ENCODE results near the gene ATP6V0E2. TPM values are rescaled to one million over a fixed set of nuclear protein-coding genes. Genes with fewer than 3 reads are reported as not detected.
"Not testable (repeated sequence)": the region's sequence is repeated elsewhere in the genome, so short reads cannot be mapped to it uniquely, and the experiment has no call there.

Gene ATP6V0E2
- total RNA-seq, 1 experiment from 2014 or later, result 19.0 TPM

DNA sequence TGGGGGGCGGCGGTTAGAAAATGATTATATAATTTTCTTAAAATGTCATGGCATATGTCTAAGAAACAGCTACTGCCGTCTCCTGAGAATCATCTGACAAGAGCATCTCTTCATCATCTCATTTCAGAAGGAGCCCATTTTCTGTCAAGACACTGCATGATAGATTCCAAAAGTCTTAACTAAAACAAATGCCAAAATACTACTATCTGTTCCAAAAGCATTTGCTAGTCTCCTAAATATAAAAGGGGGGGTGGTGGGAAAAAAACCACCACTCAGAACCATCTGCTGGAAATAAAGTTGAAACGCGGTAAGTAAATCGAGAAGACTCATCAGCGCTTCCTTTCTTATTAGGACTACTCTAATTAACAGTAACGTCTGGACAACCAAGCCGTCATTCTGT lies 36.5 kb downstream of the ATP6V0E2 start:
- not testable (repeated sequence) for H2AK5ac ChIP-seq (ENCODE audit: insufficient read length, low read length); H2BK12ac ChIP-seq (ENCODE audit: insufficient read length, low read depth, low read length); H3T11ph ChIP-seq (ENCODE audit: low read length); H3K9me3 Mint-ChIP-seq; H3K4me3 Mint-ChIP-seq; H3K4me1 ChIP-seq (ENCODE audit: insufficient read depth, low read length); H2BK120ac ChIP-seq (ENCODE audit: low read depth, low read length, poor library complexity, severe bottlenecking); H3K27me3 Mint-ChIP-seq (ENCODE audit: low read depth); DNase-seq; H2BK5ac ChIP-seq (ENCODE audit: insufficient read length, low read length); H3K23me2 ChIP-seq (ENCODE audit: insufficient read length, low read depth, low read length, poor library complexity, severe bottlenecking); H4K91ac ChIP-seq (ENCODE audit: insufficient read length, low read depth, low read length); H4K20me1 ChIP-seq (ENCODE audit: control insufficient read depth, insufficient read depth, insufficient read length); H3K23ac ChIP-seq (ENCODE audit: insufficient read length, low read depth, low read length); H3K14ac ChIP-seq (ENCODE audit: insufficient read depth, low read length); H3K56ac ChIP-seq (ENCODE audit: insufficient read length, low read depth, low read length); H3K9me3 ChIP-seq (ENCODE audit: control insufficient read depth, low read depth, low read length); H3K9ac ChIP-seq (ENCODE audit: extremely low read depth, insufficient read length, low read length); H3K27ac ChIP-seq (ENCODE audit: insufficient read length, low read depth, low read length); H3K79me1 ChIP-seq (ENCODE audit: insufficient read depth, low read depth, low read length, poor library complexity, severe bottlenecking); H4K8ac ChIP-seq (replicated peaks; ENCODE audit: insufficient read length, low read depth, low read length); H3K79me2 ChIP-seq (ENCODE audit: insufficient read depth, low read length); H3K18ac ChIP-seq (ENCODE audit: insufficient read length, low read depth, low read length); H2BK20ac ChIP-seq (ENCODE audit: low read depth, low read length, poor library complexity, severe bottlenecking); H2BK15ac ChIP-seq (ENCODE audit: low read depth, low read length); H3K36me3 Mint-ChIP-seq (ENCODE audit: insufficient read depth in 1 of 3, low read depth in 3 of 3); H3K4me2 ChIP-seq (ENCODE audit: insufficient read depth, insufficient read length, low read length); H3K27ac Mint-ChIP-seq; H3K4ac ChIP-seq (ENCODE audit: low read depth, low read length); H4K5ac ChIP-seq (ENCODE audit: insufficient read length, low read depth, low read length); H2AFZ ChIP-seq (ENCODE audit: low read length); H3K27me3 ChIP-seq (ENCODE audit: insufficient read depth, low read length); H3K4me1 Mint-ChIP-seq
- no CpG with 5 or more reads among the region's 9 CpGs for WGBS (ENCODE audit: extremely low coverage, insufficient read length, low lambda C conversion rate)

DNA sequence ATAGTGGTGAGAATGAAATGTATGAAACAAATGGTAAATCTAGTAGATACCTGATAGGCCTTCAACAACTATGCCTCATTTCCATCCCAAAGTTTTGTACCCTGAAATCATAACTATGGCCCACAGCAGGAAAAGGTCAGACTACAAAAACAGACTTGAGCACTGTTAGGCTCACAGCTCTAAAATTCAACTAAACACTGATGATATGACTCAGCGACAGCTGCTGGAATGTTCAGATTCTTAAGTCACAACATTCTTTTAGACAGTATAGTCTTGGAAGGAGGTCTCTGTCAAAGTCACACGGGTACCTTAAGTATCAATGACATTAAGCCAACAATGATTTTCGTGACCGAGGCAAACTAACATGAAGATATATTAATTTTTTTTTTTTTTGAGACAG lies 38.4 kb downstream of the ATP6V0E2 start:
- not testable (repeated sequence) for H2BK5ac ChIP-seq (ENCODE audit: insufficient read length, low read length); DNase-seq; H3K4ac ChIP-seq (ENCODE audit: low read depth, low read length); H3K9ac ChIP-seq (ENCODE audit: extremely low read depth, insufficient read length, low read length); H3K4me1 Mint-ChIP-seq; H3K14ac ChIP-seq (ENCODE audit: insufficient read depth, low read length); H3K79me1 ChIP-seq (ENCODE audit: insufficient read depth, low read depth, low read length, poor library complexity, severe bottlenecking); H3K56ac ChIP-seq (ENCODE audit: insufficient read length, low read depth, low read length); H3K27me3 ChIP-seq (ENCODE audit: insufficient read depth, low read length); H3K27ac Mint-ChIP-seq; H2BK120ac ChIP-seq (ENCODE audit: low read depth, low read length, poor library complexity, severe bottlenecking); H4K8ac ChIP-seq (replicated peaks; ENCODE audit: insufficient read length, low read depth, low read length); H2BK15ac ChIP-seq (ENCODE audit: low read depth, low read length); H3K9me3 ChIP-seq (ENCODE audit: control insufficient read depth, low read depth, low read length); H3K36me3 Mint-ChIP-seq (ENCODE audit: insufficient read depth in 1 of 3, low read depth in 3 of 3); H4K20me1 ChIP-seq (ENCODE audit: control insufficient read depth, insufficient read depth, insufficient read length); H3K4me1 ChIP-seq (ENCODE audit: insufficient read depth, low read length); H3K9me3 Mint-ChIP-seq; H3K27me3 Mint-ChIP-seq (ENCODE audit: low read depth); H3K4me3 Mint-ChIP-seq; H3K23ac ChIP-seq (ENCODE audit: insufficient read length, low read depth, low read length); H4K91ac ChIP-seq (ENCODE audit: insufficient read length, low read depth, low read length); H3K23me2 ChIP-seq (ENCODE audit: insufficient read length, low read depth, low read length, poor library complexity, severe bottlenecking); H2BK20ac ChIP-seq (ENCODE audit: low read depth, low read length, poor library complexity, severe bottlenecking); H4K5ac ChIP-seq (ENCODE audit: insufficient read length, low read depth, low read length); H3K79me2 ChIP-seq (ENCODE audit: insufficient read depth, low read length); H3K4me2 ChIP-seq (ENCODE audit: insufficient read depth, insufficient read length, low read length); H2BK12ac ChIP-seq (ENCODE audit: insufficient read length, low read depth, low read length); H2AFZ ChIP-seq (ENCODE audit: low read length); H3T11ph ChIP-seq (ENCODE audit: low read length); H2AK5ac ChIP-seq (ENCODE audit: insufficient read length, low read length); H3K18ac ChIP-seq (ENCODE audit: insufficient read length, low read depth, low read length); H3K27ac ChIP-seq (ENCODE audit: insufficient read length, low read depth, low read length)
- no CpG with 5 or more reads among the region's 4 CpGs for WGBS (ENCODE audit: extremely low coverage, insufficient read length, low lambda C conversion rate)
